ENCODE data around the gene GPR173.
A peak's percentile ranks its signal among the peaks of the same experiment; 100 is the strongest.

GPR173 gene

DNA sequence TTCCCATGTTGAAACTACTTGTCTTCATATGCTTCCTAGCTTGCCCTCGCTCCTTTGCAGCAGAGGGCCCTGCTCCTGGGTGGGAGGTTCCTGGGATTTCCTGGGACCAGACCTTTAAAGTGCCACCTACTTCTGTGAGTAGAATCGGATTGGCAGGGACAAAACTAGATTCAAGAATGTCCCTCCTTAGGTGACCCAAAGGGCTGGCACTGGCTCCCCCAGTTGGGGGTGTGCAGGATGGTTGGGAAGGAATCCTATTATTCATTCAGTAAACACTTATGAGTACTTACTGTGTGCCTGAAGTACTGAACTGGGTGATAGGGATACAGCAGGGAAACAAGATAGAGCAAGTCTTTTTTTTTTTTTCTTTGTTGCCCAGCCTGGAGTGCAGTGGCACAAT is 42.8 kb downstream of the GPR173 start:
- DNase-seq = no peak

DNA sequence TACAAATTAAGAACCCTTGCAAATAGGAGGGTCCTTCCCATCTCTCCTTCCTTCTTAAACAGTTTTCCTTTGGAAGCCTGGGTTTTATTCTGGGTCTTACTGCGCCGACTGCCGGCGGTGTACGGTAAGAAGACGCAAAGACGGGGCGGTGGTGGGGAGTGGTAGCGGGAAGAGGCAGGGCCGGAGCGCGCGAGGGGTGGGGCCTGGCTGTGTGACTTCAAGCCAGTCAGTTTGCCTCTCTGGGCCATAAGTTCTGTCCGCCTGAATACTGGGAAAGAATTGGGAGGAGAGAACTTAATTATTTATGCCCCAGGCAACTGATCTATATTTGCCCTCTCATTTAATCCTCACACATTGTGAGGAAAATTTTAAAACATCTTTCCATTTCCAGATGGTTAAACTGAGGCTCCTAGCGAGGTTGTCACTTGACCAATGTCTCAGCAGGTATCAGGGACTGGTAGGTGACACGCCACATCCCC is 44.6 kb downstream of the GPR173 start:
- peak; percentile 66 for DNase-seq

DNA sequence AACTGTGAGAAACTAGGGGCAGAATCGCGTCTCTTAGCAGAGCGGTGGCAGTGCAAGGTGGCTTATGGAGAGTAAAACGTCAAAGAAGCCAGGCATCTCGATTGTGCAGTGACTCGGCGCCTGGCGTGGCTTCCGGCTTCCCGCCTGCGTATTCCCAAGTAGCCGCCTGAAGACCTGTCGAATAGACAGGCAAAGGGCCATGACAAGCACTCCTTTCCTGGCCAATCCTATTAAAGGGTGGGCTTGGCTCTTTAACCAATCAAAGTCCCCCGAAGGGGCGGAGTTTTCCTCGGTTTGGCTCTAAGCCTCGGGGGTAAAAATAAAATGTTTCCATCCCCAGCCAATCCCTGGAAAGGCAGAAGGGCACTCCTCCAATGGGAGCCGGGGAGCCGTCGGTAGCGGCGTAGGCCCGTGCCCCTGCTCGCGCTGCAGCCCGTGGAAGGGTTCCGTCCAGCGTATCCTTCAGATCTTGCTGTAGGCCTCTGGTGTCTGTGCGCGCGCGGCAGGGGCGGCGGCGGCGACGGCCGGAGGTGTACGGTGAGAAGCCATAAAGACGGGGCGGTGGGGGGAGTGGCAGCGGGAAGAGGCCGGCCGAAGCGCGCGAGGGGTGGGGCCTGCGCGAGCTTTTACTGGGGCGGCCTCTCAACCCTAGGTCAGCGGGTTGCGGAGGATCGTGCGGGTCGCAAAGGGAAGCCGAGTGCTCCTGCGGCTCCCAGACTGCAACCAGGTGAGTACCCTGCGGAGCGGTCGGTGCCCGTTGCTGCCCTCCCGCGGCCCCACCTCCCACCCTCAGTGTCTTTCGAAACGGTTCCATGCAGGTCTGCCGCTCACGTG is 45.4 kb downstream of the GPR173 start, which contains the start of gene KANTR:
KANTR (plus strand) TSS at position 395 of the 834 bp plus-strand sequence. CDS start 30,131 bp downstream, outside the sequence.
- DNase-seq = peak; percentile 88

DNA sequence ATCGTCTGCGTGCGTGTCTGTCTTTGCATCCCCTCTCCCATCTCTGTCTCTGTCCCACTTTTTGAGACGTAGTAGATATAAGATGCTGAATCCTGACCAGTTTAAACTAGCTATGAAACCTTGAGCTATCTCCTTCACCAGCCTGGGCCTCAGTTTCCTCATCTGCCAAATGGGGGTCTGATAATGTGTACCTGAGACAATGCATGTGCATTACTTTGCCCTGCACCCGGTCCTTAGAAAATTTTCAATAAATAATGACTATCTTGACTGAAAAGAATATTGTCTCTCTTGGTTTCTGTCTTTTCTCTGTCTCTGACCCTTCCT is 46.0 kb downstream of the GPR173 start:
- no peak for DNase-seq

DNA sequence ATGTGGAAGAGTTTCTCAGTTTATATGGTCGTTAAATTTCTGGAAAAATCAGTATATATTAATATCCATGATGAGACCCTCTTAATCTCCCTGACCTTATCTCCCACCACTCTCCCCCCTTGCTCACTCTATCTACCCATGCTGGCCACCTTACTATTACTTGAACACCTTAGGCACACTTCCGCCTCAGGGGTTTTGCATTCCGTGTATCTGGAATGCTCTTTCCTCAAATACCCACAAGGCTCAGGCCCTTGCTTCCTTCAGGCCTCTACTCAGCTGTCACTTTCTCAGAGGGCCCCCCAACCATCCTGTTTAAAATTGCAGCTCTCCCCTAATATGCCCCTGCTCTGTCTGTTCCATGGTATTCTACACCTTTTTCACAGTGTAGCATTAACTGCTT is 47.2 kb downstream of the GPR173 start:
- DNase-seq = no peak

DNA sequence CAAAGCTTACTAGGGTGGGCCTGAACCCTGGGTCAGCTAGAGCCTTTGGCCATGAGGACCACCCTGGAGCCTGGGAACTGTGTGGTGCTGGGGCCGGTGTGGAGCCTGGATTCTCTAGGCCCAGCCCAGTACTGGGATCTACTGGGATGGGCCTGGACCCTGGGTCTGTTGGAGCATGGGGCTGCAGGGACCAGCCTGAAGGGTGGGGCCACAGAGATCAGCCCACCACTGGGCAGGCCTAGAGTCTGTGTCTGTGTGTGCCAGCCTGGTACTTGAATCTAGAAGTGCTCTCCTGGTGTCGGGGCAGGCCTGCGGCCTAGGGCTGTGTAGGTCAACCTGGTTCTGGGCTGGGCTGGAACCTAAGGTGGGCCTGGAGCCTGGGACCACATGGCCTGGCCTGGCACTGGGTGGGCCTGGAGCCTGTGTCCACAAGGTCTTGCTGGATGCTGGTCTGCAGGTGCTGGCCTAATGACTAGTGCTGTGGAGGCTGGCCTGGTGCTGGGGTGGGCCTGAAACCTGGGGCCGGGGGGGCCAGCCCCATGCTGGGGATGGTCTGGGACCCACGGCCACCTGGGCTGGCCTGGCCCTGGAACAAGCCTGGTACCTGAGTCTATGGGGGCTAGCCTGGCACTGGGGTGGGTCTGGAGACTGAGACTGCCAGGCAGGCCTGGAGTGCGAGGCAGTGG is 66.4 kb downstream of the GPR173 start:
- DNase-seq = no peak

DNA sequence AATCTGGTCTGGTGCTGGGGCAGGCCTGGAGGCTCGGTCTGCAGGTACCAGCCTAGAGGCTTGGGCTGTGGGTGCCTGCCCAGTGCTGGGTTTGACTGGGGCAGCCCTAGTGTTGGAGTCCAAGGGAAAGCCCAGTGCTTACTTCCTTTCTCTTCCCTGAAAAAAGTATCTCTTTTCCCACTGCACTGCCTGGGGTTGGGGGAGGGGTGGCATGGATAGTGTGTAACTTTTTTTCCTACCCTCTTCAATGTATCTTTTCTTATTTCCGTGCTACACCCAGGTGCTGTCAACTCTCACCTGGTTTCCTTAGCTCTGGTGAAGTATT is 66.9 kb downstream of the GPR173 start:
- DNase-seq = no peak

DNA sequence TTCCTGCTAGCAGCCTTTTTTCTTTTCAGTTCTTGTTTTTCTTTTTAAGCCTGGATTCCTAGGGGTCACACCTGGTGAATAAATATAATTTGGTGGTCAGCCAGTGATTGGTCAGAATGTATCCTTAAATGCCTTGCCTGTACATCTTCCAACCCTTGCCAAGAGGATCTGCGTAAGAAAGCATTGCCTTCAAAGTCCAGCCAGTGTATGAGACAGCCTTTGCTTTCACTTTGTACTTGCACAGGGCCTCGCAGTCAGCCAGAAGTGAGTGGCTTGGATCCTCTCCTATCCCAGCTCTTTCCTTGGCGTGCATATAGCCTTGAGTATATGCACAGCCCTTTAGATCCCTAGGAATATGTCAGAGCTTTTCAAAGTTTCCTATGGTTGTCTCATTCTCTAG is 67.5 kb downstream of the GPR173 start:
- DNase-seq = no peak

DNA sequence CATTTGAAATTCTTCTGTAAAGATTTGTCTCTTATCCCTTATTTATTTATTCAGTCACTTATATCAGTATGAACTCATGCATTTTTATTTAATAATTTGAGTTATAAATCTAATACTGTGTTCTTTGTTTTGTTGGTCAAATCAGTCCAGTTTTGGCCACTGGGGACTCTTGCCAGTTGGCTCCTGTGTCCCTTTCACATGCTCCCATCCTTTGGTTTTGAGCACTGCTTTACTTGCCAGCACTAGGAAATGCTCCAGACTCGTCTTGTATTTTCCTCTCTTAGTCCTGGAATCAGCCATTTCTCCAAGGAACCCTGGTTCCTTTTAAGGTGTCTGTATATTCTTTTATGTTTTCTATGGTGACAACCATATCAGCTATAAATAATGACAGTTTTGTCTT is 73.4 kb downstream of the GPR173 start:
- DNase-seq = no peak

DNA sequence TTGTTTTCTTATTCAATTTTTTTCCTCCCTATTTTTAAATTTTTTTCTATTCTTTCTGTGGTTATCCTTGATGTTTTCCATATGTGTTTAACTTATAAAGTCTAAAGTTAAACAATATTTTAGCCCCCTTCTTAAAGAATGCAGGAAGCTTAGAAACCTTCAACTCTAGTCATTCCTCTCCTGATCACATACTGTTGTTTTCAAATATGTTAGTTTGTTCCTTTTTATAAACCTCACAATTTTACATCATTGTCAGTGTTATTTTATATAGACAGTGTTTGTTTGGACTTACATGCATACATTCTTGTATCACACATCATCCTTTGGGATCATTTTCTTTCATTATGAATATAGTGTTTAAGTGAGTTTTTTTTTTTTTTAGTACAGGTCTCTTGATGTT is 76.9 kb downstream of the GPR173 start:
- no peak for DNase-seq

DNA sequence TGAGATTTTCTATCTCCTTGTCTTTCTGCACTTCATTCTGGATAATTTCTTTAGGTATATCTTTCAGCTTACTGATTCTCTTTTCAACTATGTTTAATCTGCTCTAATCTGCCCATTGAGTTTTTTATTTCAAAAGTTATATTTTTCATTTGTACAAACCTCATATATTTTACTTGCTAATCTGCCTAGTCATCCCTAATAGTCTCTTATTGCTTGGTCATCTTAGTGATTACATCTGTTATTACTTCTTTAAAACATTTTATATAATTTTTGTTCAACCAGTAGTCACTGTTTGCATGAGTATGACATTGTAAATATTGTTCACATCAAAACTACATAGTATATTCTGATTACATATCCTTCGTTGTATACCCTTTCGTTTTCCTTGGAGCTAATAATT is 77.8 kb downstream of the GPR173 start:
- no peak for DNase-seq

DNA sequence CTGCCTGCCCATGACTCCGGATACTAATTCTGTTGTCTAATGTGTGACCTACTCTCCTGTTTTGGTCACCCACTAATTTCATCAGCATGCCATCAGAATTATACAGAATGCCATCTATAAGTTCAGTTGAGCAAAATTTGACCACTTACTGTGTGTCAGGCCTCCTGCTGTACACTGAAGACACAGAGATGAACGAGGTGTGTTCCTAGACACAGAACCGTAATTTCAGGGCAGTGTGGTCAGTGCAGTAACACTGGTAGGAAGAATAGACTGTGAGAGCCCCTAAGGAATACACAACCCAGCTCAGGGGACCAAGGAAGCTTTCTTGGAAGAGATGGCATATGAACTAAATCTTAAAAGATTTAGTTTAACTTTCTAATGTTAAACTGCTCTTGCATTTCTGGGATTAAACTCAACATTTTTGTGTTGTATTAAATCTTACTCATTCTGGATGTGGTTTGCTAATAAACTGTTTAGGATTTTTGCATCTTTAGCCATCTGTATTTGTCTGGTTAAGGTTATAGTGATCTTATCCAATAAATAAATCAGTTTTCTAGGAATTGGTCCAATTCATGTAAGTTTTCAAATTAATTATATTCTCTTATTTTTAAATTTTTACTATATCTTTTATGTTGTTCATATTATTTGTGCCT is 79.6 kb downstream of the GPR173 start:
- DNase-seq = no peak

Measured in CD4-positive, alpha-beta T cell treated with Interleukin-4 for 4 hours (primary cell).